Activated T-helper 2 cell treated with anti-CD3 and anti-CD28 coated beads, Interferon-gamma antibody, Interleukin-2, Interleukin-4, amounts not matched to agents 10 μg/mL and 5 μg/mL and 100 μg/mL, durations not matched to agents 14 hours and 24 hours and 36 hours (primary cell): Measurements from ENCODE around the gene PPT1. TPM values are rescaled to one million over a fixed set of nuclear protein-coding genes. Genes with fewer than 3 reads are reported as not detected.

ENCODE experiments used
- DNase-seq: peaks from one replicate; pipeline ENCODE4 v3.0.0; 2021; ENCODE audit warnings: low spot score
- H3K27ac Mint-ChIP-seq: one replicate; pipeline ENCODE4 v1.8.0; 2021; ENCODE audit warnings: mixed read lengths
- H3K27me3 Mint-ChIP-seq: one replicate; pipeline ENCODE4 v1.8.0; 2021; ENCODE audit warnings: low read depth, mixed read lengths
- H3K36me3 Mint-ChIP-seq: one replicate; pipeline ENCODE4 v1.8.0; 2021; ENCODE audit warnings: low read depth, mixed read lengths
- H3K4me1 Mint-ChIP-seq: one replicate; pipeline ENCODE4 v1.8.0; 2021; ENCODE audit warnings: low read depth, mixed read lengths
- H3K4me3 Mint-ChIP-seq: one replicate; pipeline ENCODE4 v1.8.0; 2021; ENCODE audit warnings: low read depth, mild to moderate bottlenecking, moderate library complexity, mixed read lengths
- H3K9me3 Mint-ChIP-seq: one replicate; pipeline ENCODE4 v1.8.0; 2021; ENCODE audit warnings: mixed read lengths
- intact Hi-C: fragments of 100-400 bp; cut with micrococcal nuclease; formaldehyde crosslinking; loops from one replicate; pipeline ENCODE4 v1.15.1; 2023
- total RNA-seq: library from RNA; stranded (reverse); gene quantifications from 2 replicates; pipeline ENCODE4 v1.2.3, GENCODE V29; 2022

Gene PPT1
- total RNA-seq, 1 donor from 2014 or later, result 87.8 TPM

- no peak overlapping the region for H3K4me3 Mint-ChIP-seq
- peaks cover 74% of the 10 kb centered on the region for H3K36me3 Mint-ChIP-seq
- H3K4me1 Mint-ChIP-seq, result peaks cover 2% of the 10 kb centered on the region
- no peaks in the 10 kb centered on the region for H3K9me3 Mint-ChIP-seq
- intact Hi-C loops, result loop anchor here (5.0 kb wide), 1 partner anchor 255 kb away; no protein-coding TSS in a partner anchor
- no peak overlapping the region for H3K27ac Mint-ChIP-seq
- no peak for DNase-seq
- H3K27me3 Mint-ChIP-seq, result no peaks in the 10 kb centered on the region
Observed at GRCh38 chr1:40081871-40082270, 15.2 kb downstream of the PPT1 start.

DNA sequence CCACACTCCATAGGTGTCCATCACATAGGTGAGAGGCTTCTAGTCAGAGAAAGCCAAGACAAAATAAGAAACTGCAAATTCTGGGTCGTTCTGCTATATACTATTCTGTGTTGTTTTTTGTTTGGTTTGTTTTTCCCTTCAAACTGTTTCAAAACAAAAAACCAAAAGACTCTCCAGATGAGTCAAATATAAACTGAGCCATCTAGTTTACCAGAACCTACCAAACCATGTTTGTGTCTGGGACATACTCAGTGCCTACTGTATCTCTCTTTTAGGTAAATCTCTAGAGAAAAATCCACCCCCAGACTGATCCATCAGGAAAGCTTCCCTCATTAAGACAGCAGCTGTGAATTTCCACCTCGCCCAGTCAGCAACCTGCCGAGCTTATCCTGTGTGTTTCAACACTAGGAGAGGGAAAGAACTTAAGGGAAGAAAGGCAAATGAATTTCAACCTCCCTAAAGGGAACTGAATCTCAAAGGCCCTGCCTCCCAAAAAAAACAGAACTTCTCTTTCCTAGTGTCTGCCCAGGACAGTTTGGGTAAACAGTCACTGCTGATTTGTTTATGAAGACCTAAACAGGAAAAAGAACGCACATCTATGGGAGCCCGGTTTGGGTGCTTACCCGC, 17.2 kb downstream of the PPT1 start:
- H3K4me1 Mint-ChIP-seq, result peaks cover 2% of the 10 kb centered on the region
- H3K27me3 Mint-ChIP-seq, result no peaks in the 10 kb centered on the region
- intact Hi-C loops, result loop anchor here (5.0 kb wide), 1 partner anchor 257 kb away; no protein-coding TSS in a partner anchor
- H3K27ac Mint-ChIP-seq, result peak overlapping the region; percentile 69
- H3K36me3 Mint-ChIP-seq, result peaks cover 66% of the 10 kb centered on the region
- no peaks in the 10 kb centered on the region for H3K9me3 Mint-ChIP-seq
- no peak for DNase-seq
- H3K4me3 Mint-ChIP-seq, result no peak overlapping the region

- Mint-ChIP-seq H3K27me3 (no peaks in the 10 kb centered on the region), H3K4me1 (peaks cover 3% of the 10 kb centered on the region), H3K36me3 (peaks cover 64% of the 10 kb centered on the region), H3K4me3 (no peak overlapping the region), H3K27ac (no peak overlapping the region), H3K9me3 (no peaks in the 10 kb centered on the region)
- intact Hi-C loops, result no loop called here
- DNase-seq, result peak; percentile 29
Observed at GRCh38 chr1:40078512-40079333, 18.3 kb downstream of the PPT1 start.

DNA sequence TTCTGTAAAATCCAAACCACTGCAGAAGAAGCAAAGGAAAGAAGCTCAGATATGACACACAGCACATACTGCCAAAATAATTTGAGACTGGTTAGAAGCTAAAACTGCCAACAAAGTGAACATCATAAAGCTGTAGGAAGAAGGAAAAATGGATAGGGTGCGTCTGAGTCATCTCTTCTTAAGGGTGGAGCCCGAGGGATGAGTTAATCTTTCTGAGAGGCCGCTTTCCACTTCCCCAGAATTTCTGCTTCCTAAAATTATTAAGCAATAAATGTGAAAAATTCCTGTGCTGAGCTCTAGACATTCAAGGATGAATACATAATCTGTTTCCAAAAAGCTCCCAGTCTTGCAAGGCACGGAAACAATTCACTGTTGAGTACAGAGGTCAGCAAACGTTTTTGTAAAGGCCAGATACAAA, 20.1 kb downstream of the PPT1 start:
- intact Hi-C loops, result no loop called here
- Mint-ChIP-seq H3K36me3 (peaks cover 68% of the 10 kb centered on the region), H3K27me3 (no peaks in the 10 kb centered on the region), H3K4me3 (no peak overlapping the region), H3K4me1 (peaks cover 3% of the 10 kb centered on the region), H3K9me3 (no peaks in the 10 kb centered on the region), H3K27ac (no peak overlapping the region)
- no peak for DNase-seq

GRCh38 chr1:40075266-40075665, 21.8 kb downstream of the PPT1 start:
- no peaks in the 10 kb centered on the region for H3K9me3 Mint-ChIP-seq
- H3K27me3 Mint-ChIP-seq, result no peaks in the 10 kb centered on the region
- peaks cover 73% of the 10 kb centered on the region for H3K36me3 Mint-ChIP-seq
- no peak overlapping the region for H3K4me3 Mint-ChIP-seq
- H3K27ac Mint-ChIP-seq, result no peak overlapping the region
- H3K4me1 Mint-ChIP-seq, result peaks cover 3% of the 10 kb centered on the region
- intact Hi-C loops, result no loop called here
- DNase-seq, result no peak

GRCh38 chr1:40073062-40073461, 24.0 kb downstream of the PPT1 start:
- Mint-ChIP-seq H3K4me1 (peaks cover 3% of the 10 kb centered on the region), H3K4me3 (no peak overlapping the region), H3K9me3 (no peaks in the 10 kb centered on the region), H3K27ac (no peak overlapping the region), H3K27me3 (no peaks in the 10 kb centered on the region), H3K36me3 (peaks cover 70% of the 10 kb centered on the region)
- intact Hi-C loops, result no loop called here
- no peak for DNase-seq

- peaks cover 4% of the 10 kb centered on the region for H3K4me1 Mint-ChIP-seq
- H3K9me3 Mint-ChIP-seq, result no peaks in the 10 kb centered on the region
- H3K36me3 Mint-ChIP-seq, result peaks cover 72% of the 10 kb centered on the region
- no peaks in the 10 kb centered on the region for H3K27me3 Mint-ChIP-seq
- peak overlapping the region; percentile 10 for H3K27ac Mint-ChIP-seq
- DNase-seq, result no peak
- intact Hi-C loops, result no loop called here
- H3K4me3 Mint-ChIP-seq, result no peak overlapping the region
Observed at GRCh38 chr1:40072142-40072541, 24.9 kb downstream of the PPT1 start.

GRCh38 chr1:40067851-40068250, 29.2 kb downstream of the PPT1 start:
- H3K27me3 Mint-ChIP-seq, result no peaks in the 10 kb centered on the region
- peaks cover 38% of the 10 kb centered on the region for H3K4me1 Mint-ChIP-seq
- no peak for DNase-seq
- peaks cover 85% of the 10 kb centered on the region for H3K36me3 Mint-ChIP-seq
- no peaks in the 10 kb centered on the region for H3K9me3 Mint-ChIP-seq
- H3K27ac Mint-ChIP-seq, result peak overlapping the region; percentile 30
- intact Hi-C loops, result no loop called here
- no peak overlapping the region for H3K4me3 Mint-ChIP-seq

DNA sequence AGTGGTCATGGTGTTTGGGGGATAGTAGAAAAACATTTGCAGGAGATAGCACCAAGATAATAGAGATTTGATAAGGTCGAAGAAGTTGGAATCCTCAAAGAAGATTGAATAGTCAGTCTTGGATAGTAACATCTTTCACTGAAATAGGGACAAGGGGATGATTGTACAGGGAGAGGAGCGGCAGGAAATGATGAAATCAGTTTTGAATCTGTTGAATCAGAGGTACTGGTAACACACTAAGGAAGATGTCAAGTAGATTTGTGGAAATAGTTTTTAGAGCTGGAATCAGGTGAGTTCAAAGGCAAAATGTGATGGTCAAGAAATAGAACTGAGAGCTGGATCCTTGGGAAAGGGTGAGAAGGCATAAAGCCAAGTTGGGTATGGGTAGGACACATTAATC, 30.0 kb downstream of the PPT1 start:
- Mint-ChIP-seq H3K36me3 (peaks cover 79% of the 10 kb centered on the region), H3K27me3 (no peaks in the 10 kb centered on the region), H3K4me1 (peaks cover 42% of the 10 kb centered on the region), H3K9me3 (no peaks in the 10 kb centered on the region), H3K27ac (peak overlapping the region; percentile 67), H3K4me3 (no peak overlapping the region)
- intact Hi-C loops, result no loop called here
- no peak for DNase-seq

DNA sequence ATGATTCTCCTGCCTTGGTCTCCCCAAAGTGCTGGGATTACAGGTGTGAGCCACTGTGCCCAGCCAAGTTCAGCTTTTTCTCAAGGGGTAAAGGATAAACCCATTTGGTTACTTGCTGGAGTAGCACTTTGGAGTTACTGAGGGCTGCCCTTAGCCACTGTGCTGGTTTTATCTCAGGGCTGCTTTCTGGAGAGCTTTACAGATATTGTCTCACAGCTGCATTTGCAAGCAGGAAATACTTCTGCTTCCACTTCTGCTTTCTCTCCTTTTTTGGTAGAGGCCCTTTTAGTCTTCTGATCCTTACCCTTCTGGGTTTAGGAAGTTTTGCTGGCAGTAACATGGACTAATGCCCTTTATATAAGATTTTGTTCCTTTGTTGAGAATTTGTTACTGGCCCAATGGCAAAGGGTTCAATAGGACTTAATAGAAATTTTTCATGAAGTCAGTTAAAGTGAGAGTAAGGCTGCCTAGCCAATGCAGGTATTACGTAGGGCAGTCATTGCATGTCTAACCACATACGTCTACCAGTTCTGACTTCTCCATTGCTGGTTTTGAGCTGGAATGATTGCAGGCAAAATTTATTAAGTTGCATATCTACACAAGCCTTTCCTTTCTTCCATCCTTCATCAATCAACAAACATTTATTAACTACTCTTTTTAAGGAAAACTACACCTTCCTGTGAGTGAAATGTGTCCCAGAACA, 32.1 kb downstream of the PPT1 start:
- intact Hi-C loops, result no loop called here
- H3K27me3 Mint-ChIP-seq, result no peaks in the 10 kb centered on the region
- H3K4me1 Mint-ChIP-seq, result peaks cover 63% of the 10 kb centered on the region
- no peak for DNase-seq
- H3K36me3 Mint-ChIP-seq, result peaks cover 81% of the 10 kb centered on the region
- H3K9me3 Mint-ChIP-seq, result no peaks in the 10 kb centered on the region
- peak overlapping the region; percentile 78 for H3K27ac Mint-ChIP-seq
- no peak overlapping the region for H3K4me3 Mint-ChIP-seq

GRCh38 chr1:40059960-40060750, 36.9 kb downstream of the PPT1 start:
- Mint-ChIP-seq H3K36me3 (peaks cover 84% of the 10 kb centered on the region), H3K4me1 (peaks cover 89% of the 10 kb centered on the region), H3K27ac (peak overlapping the region; percentile 62), H3K4me3 (peak overlapping the region; percentile 51), H3K9me3 (no peaks in the 10 kb centered on the region), H3K27me3 (no peaks in the 10 kb centered on the region)
- no peak for DNase-seq
- intact Hi-C loops, result loop anchor here (2.0 kb wide), 1 partner anchor 19 kb away; the partner anchor contains the start of gene CAP1

DNA sequence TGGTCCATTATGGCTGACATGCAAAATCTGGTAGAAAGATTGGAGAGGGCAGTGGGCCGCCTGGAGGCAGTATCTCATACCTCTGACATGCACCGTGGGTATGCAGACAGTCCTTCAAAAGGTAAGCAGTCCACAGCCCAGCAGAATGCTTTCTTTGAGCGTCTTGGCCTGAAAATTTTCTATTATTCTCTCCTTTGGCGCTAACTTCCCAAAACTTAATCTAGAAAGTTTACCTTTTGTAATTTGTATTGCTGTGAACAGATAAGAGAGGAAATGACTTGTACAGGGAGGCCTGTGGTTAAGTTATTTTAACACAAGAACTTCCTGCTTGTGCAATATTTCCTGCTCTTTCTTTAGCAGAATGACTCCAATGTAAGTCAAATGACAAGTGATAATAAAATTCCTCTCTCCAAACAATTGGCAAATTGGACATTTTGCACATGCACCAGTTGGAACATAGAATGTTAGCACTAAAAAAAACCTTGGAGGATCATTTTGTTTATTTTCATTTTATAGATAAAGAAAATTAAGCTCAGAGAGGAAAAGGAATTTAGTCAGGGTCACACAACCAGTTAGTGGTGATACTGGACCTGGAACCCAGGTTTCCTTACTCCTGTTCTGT, 37.6 kb downstream of the PPT1 start:
- Mint-ChIP-seq H3K4me3 (peak overlapping the region; percentile 61), H3K27ac (peak overlapping the region; percentile 69), H3K36me3 (peaks cover 84% of the 10 kb centered on the region), H3K9me3 (no peaks in the 10 kb centered on the region), H3K4me1 (peaks cover 88% of the 10 kb centered on the region), H3K27me3 (no peaks in the 10 kb centered on the region)
- DNase-seq, result no peak
- intact Hi-C loops, result loop anchor here (2.0 kb wide), 1 partner anchor 19 kb away; the partner anchor contains the start of gene CAP1
